GM12892 (cell line): ENCODE measurements around the gene DAB2IP.

Experiments
- DNase-seq: peaks from one replicate; pipeline ENCODE4 v3.0.0; 2011; ENCODE audit not compliant: insufficient read length
- FAIRE-seq: peaks from 2 replicates; lab custom pipeline; 2011; peaks lifted over from hg19 to GRCh38; lab: Jason Lieb, UNC
- POLR2A ChIP-seq: IDR thresholded peaks from 2 replicates; pipeline ENCODE4 v1.6.1; 2011; ENCODE audit warnings: low read depth, low read length, control low read depth
- POLR2AphosphoS5 ChIP-seq: IDR thresholded peaks from 2 replicates; pipeline ENCODE4 v1.6.1; 2011; ENCODE audit warnings: low read depth, low read length, control low read depth
- TAF1 ChIP-seq: IDR thresholded peaks from 2 replicates; pipeline ENCODE4 v1.6.1; 2011; ENCODE audit warnings: low read depth, mild to moderate bottlenecking, control low read depth, low read length, borderline replicate concordance

DAB2IP gene

GRCh38 chr9:121714873-121715272, 63.4 kb downstream of the DAB2IP start:
- DNase-seq = no peak
- no peak for FAIRE-seq
- TF ChIP-seq POLR2A (no peak), POLR2AphosphoS5 (no peak), TAF1 (no peak)

- DNase-seq = no peak
- no peak for FAIRE-seq
- TF ChIP-seq TAF1 = no peak
- TF ChIP-seq POLR2A = no peak
- TF ChIP-seq POLR2AphosphoS5 = no peak
Observed at GRCh38 chr9:121717141-121717991, 65.9 kb downstream of the DAB2IP start.

GRCh38 chr9:121718084-121718483, 66.7 kb downstream of the DAB2IP start:
- TF ChIP-seq TAF1 = no peak
- no peak for TF ChIP-seq POLR2A
- TF ChIP-seq POLR2AphosphoS5 = no peak
- no peak for DNase-seq
- no peak for FAIRE-seq

- FAIRE-seq (no peak), DNase-seq (no peak)
- TF ChIP-seq POLR2AphosphoS5 (no peak), TAF1 (no peak), POLR2A (no peak)
Observed at GRCh38 chr9:121718501-121718900, 67.1 kb downstream of the DAB2IP start.

GRCh38 chr9:121720311-121721057, 69.0 kb downstream of the DAB2IP start:
- DNase-seq (no peak), FAIRE-seq (no peak)
- no peak for TF ChIP-seq POLR2AphosphoS5
- no peak for TF ChIP-seq POLR2A

GRCh38 chr9:121721058-121721350, 69.6 kb downstream of the DAB2IP start:
- FAIRE-seq (no peak), DNase-seq (no peak)
- TF ChIP-seq POLR2AphosphoS5 (no peak), TAF1 (no peak), POLR2A (no peak)

GRCh38 chr9:121721770-121722169, 70.3 kb downstream of the DAB2IP start:
- FAIRE-seq (no peak), DNase-seq (no peak)
- no peak for TF ChIP-seq POLR2A
- TF ChIP-seq POLR2AphosphoS5 = no peak
- TF ChIP-seq TAF1 = no peak

GRCh38 chr9:121725008-121725775, 73.8 kb downstream of the DAB2IP start:
- no peak for DNase-seq

GRCh38 chr9:121727295-121728020, 76.0 kb downstream of the DAB2IP start:
- FAIRE-seq = no peak
- DNase-seq = no peak
- TF ChIP-seq POLR2AphosphoS5 (no peak), TAF1 (no peak)

More at GRCh38 chr9:121725008-121725775, 73.8 kb downstream of the DAB2IP start:
- TF ChIP-seq POLR2A (no peak), POLR2AphosphoS5 (no peak), TAF1 (no peak)
- no peak for FAIRE-seq

- TF ChIP-seq POLR2AphosphoS5 = no peak
- TF ChIP-seq POLR2A = no peak
Observed at GRCh38 chr9:121728916-121729315, 77.5 kb downstream of the DAB2IP start.

GRCh38 chr9:121729769-121730562, 78.5 kb downstream of the DAB2IP start:
- TF ChIP-seq TAF1 (no peak), POLR2A (no peak), POLR2AphosphoS5 (no peak)
- DNase-seq (no peak), FAIRE-seq (no peak)

More at GRCh38 chr9:121728916-121729315, 77.5 kb downstream of the DAB2IP start:
- no peak for FAIRE-seq
- no peak for DNase-seq
